HEK293 (cell line): ENCODE measurements around the gene RNF224.
A peak's percentile ranks its signal among the peaks of the same experiment; 100 is the strongest.

Source experiments
- CTCF ChIA-PET: fragments of 350-600 bp; formaldehyde crosslinking; extraction: SDS; loops from one replicate; lab custom pipeline; 2021; ENCODE audit warnings: antibody characterized with exemption; lab: Yijun Ruan, JAX
- POLR2A ChIA-PET: fragments of 300-600 bp; formaldehyde crosslinking; extraction: SDS; loops from one replicate; lab custom pipeline; 2020; ENCODE audit warnings: antibody characterized with exemption, inconsistent platforms; lab: Yijun Ruan, JAX
- H3K27ac ChIP-seq: fragments of 200-500 bp; sonication (Bioruptor generic); 2 replicates; pipeline ENCODE4 v1.5.1; 2014; ENCODE audit warnings: low read depth, low read length, control low read depth, inconsistent platforms; ENCODE audit errors: extremely low read depth
- H3K36me3 ChIP-seq, 2 experiments: fragments of 200-500 bp in 1 of 2; sonication (Bioruptor generic) in 1 of 2; 1 replicate in 1 of 2; 2 replicates in 1 of 2; pipeline ENCODE4 v1.5.1; 2014 to 2017; ENCODE audit warnings: inconsistent platforms in 2 of 2, low read length in 2 of 2; ENCODE audit not compliant: control insufficient read depth in 2 of 2, insufficient read depth in 1 of 2
- H3K4me1 ChIP-seq: fragments of 200-500 bp; sonication (Bioruptor generic); 2 replicates; pipeline ENCODE4 v1.5.1; 2014; ENCODE audit warnings: mild to moderate bottlenecking, low read length, inconsistent platforms; ENCODE audit not compliant: control insufficient read depth, insufficient read depth
- H3K4me3 ChIP-seq: 2 replicates; pipeline ENCODE4 v1.5.1; 2011; ENCODE audit warnings: low read depth, mild to moderate bottlenecking, control low read depth, low read length, moderate library complexity
- H3K9me3 ChIP-seq: fragments of 200-500 bp; sonication (Bioruptor generic); 2 replicates; pipeline ENCODE4 v1.5.1; 2014; ENCODE audit warnings: low read depth, low read length, inconsistent platforms; ENCODE audit not compliant: control insufficient read depth, insufficient read depth
- BCL11B ChIP-seq: fragments of 450-650 bp; formaldehyde crosslinking; IDR thresholded peaks from 2 replicates; pipeline ENCODE4 v1.5.1; 2016; ENCODE audit warnings: low read depth, missing biosample characterization, missing genetic modification characterization
- KLF1 ChIP-seq: fragments of 450-650 bp; formaldehyde crosslinking; IDR thresholded peaks from 2 replicates; pipeline ENCODE4 v1.5.1; 2016; ENCODE audit warnings: missing biosample characterization, missing genetic modification characterization
- MZF1 ChIP-seq: fragments of 450-650 bp; formaldehyde crosslinking; IDR thresholded peaks from 2 replicates; pipeline ENCODE4 v1.5.1; 2017; ENCODE audit warnings: missing biosample characterization, missing genetic modification characterization, borderline replicate concordance
- REST ChIP-seq: fragments of 450-650 bp; formaldehyde crosslinking; IDR thresholded peaks from 2 replicates; pipeline ENCODE4 v1.5.1; 2016; ENCODE audit warnings: missing biosample characterization, missing genetic modification characterization
- SETDB1 ChIP-seq: IDR thresholded peaks from one replicate; pipeline ENCODE4 v1.6.1; 2017; ENCODE audit warnings: mild to moderate bottlenecking, low read length, moderate library complexity, mixed read lengths; ENCODE audit not compliant: insufficient read length
- ZNF132 ChIP-seq: fragments of 450-650 bp; formaldehyde crosslinking; IDR thresholded peaks from 2 replicates; pipeline ENCODE4 v1.5.1; 2017; ENCODE audit warnings: missing biosample characterization, missing genetic modification characterization, borderline replicate concordance
- ZNF140 ChIP-seq: fragments of 450-650 bp; formaldehyde crosslinking; IDR thresholded peaks from 2 replicates; pipeline ENCODE4 v1.5.1; 2016; ENCODE audit warnings: missing biosample characterization, missing genetic modification characterization
- ZNF2 ChIP-seq: fragments of 450-650 bp; formaldehyde crosslinking; IDR thresholded peaks from 2 replicates; pipeline ENCODE4 v1.5.1; 2016; ENCODE audit warnings: missing biosample characterization, missing genetic modification characterization
- ZNF202 ChIP-seq: fragments of 450-650 bp; formaldehyde crosslinking; IDR thresholded peaks from 2 replicates; pipeline ENCODE4 v1.5.1; 2016; ENCODE audit warnings: missing biosample characterization, missing genetic modification characterization, borderline replicate concordance
- ZNF23 ChIP-seq: fragments of 450-650 bp; formaldehyde crosslinking; IDR thresholded peaks from 2 replicates; pipeline ENCODE4 v1.5.1; 2016; ENCODE audit warnings: missing biosample characterization, missing genetic modification characterization, borderline replicate concordance
- ZNF366 ChIP-seq: fragments of 450-650 bp; formaldehyde crosslinking; conservative IDR thresholded peaks from 2 replicates; pipeline ENCODE4 v1.5.1; 2016; ENCODE audit warnings: missing biosample characterization, missing genetic modification characterization
- ZNF433 ChIP-seq: fragments of 450-650 bp; formaldehyde crosslinking; IDR thresholded peaks from 2 replicates; pipeline ENCODE4 v1.5.1; 2016; ENCODE audit warnings: missing biosample characterization, missing genetic modification characterization, low read depth
- ZNF514 ChIP-seq: fragments of 450-650 bp; formaldehyde crosslinking; IDR thresholded peaks from 2 replicates; pipeline ENCODE4 v1.5.1; 2016; ENCODE audit warnings: missing biosample characterization, missing genetic modification characterization
- ZNF518A ChIP-seq: fragments of 450-650 bp; formaldehyde crosslinking; conservative IDR thresholded peaks from 2 replicates; pipeline ENCODE4 v1.5.1; 2016; ENCODE audit warnings: low read depth, missing biosample characterization, missing genetic modification characterization
- ZNF610 ChIP-seq: fragments of 450-650 bp; formaldehyde crosslinking; IDR thresholded peaks from 2 replicates; pipeline ENCODE4 v1.5.1; 2016; ENCODE audit warnings: missing biosample characterization, missing genetic modification characterization, borderline replicate concordance
- ZNF629 ChIP-seq: fragments of 450-650 bp; formaldehyde crosslinking; IDR thresholded peaks from 2 replicates; pipeline ENCODE4 v1.5.1; 2017; ENCODE audit warnings: missing biosample characterization, missing genetic modification characterization
- ZNF660 ChIP-seq: fragments of 450-650 bp; IDR thresholded peaks from 2 replicates; pipeline ENCODE4 v1.5.1; 2018; ENCODE audit warnings: missing biosample characterization, mild to moderate bottlenecking, missing genetic modification characterization
- TF ChIP-seq, protein P1 (sequence below): fragments of 450-650 bp; formaldehyde crosslinking; IDR thresholded peaks from 2 replicates; pipeline ENCODE4 v1.5.1; 2016; ENCODE audit warnings: missing biosample characterization, missing genetic modification characterization, low read depth

The RNF224 gene

DNA sequence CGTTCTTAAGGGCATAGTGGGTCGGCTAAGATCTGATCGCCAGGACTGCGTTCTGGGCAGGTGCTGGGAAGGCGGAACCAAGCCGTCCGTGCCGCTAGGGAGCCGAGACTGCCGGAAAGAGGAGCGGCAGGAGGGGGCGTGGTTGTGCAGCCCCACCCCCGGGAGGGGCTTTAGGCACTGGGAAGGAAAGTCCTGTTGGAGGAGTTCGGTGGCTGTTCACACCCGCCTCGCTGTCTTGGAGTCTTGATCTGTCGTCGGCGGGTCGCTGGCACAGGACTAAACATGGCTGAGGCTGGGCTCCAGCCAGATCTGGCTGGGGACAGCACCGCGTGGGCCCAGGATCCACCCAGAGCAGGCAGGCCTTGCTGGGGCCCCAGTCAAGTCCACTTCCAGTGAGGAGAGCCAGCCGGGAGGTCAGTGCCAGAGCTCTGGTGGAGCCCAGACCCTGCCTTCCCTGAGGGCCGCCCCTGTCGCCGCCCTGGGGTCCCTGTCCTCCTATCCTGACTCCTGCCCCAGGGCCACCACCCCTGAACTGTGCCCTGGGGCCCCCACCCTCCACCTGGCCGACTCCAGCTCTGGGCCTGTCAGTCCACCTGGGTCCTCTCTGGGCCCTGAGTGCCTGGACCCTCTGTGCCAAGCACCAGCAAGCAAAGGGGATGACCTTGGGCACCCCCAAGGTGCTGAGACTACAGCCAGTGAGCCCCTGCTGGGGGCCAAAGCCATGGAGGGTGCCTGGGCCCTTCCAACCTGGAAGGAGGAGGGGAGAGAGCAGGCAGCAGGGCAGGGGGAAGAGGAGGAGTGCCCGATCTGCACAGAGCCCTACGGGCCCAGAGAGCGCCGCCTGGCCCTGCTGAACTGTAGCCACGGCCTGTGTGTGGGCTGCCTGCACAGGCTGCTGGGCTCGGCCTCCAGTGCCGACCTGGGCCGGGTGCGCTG is 9.8 kb upstream of the RNF224 start (continued):
- TF ChIP-seq, protein P1, sequence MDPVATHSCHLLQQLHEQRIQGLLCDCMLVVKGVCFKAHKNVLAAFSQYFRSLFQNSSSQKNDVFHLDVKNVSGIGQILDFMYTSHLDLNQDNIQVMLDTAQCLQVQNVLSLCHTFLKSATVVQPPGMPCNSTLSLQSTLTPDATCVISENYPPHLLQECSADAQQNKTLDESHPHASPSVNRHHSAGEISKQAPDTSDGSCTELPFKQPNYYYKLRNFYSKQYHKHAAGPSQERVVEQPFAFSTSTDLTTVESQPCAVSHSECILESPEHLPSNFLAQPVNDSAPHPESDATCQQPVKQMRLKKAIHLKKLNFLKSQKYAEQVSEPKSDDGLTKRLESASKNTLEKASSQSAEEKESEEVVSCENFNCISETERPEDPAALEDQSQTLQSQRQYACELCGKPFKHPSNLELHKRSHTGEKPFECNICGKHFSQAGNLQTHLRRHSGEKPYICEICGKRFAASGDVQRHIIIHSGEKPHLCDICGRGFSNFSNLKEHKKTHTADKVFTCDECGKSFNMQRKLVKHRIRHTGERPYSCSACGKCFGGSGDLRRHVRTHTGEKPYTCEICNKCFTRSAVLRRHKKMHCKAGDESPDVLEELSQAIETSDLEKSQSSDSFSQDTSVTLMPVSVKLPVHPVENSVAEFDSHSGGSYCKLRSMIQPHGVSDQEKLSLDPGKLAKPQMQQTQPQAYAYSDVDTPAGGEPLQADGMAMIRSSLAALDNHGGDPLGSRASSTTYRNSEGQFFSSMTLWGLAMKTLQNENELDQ (tag by site-specific recombination): no peak
- TF ChIP-seq REST (tag by site-specific recombination): no peak
- TF ChIP-seq KLF1 (tag by site-specific recombination): peak; percentile 89
- TF ChIP-seq ZNF202 (tag by site-specific recombination): no peak
- TF ChIP-seq ZNF518A (tag by site-specific recombination): no peak
- no peak for TF ChIP-seq ZNF132 (tag by site-specific recombination)
- peak; percentile 20; the same call in 1 of the 2 replicates for TF ChIP-seq BCL11B
- TF ChIP-seq ZNF610: peak; percentile 98
- TF ChIP-seq ZNF514: no peak
- TF ChIP-seq, all 188 proteins: peak for 23

GRCh38 chr9:137218212-137218753 is 9.0 kb upstream of the RNF224 start:
- peaks cover 4% of the 10 kb centered on the region for H3K4me1 ChIP-seq
- no peak for TF ChIP-seq SETDB1
- TF ChIP-seq ZNF2 (tag by site-specific recombination): no peak
- TF ChIP-seq MZF1: no peak
- TF ChIP-seq ZNF140 (tag by site-specific recombination): no peak
- no peak for TF ChIP-seq ZNF629 (tag by site-specific recombination)
- TF ChIP-seq ZNF433 (tag by site-specific recombination): no peak
- no peak for TF ChIP-seq ZNF23
- no peak for TF ChIP-seq ZNF366 (tag by site-specific recombination)
- TF ChIP-seq ZNF660 (tag by site-specific recombination): no peak
- H3K36me3 ChIP-seq: peaks cover 0 to 62% of the 10 kb centered on the region in 2 experiments; a peak in 1 of 3 replicates
- H3K27ac ChIP-seq: no peak overlapping the region
- no peaks in the 10 kb centered on the region for H3K9me3 ChIP-seq
- POLR2A ChIA-PET: interaction anchor here (0.6 to 17.2 kb wide), 6 partner anchors 10 to 132 kb away, joined by 3 to 304 read pairs (median 6); partner anchors contain the start of genes MAN1B1, NDOR1, TMEM203 and TPRN
- CTCF ChIA-PET: interaction anchor here (0.8 to 1.1 kb wide), 3 partner anchors 9 to 189 kb away, joined by 3 to 4 read pairs (median 4); partner anchors contain the start of gene RNF224
- no peak overlapping the region for H3K4me3 ChIP-seq
